Tibial artery (tissue), 4 donors: ENCODE measurements around the gene PISD.

Experiments
- DNase-seq, 2 donors: peaks; one replicate each; pipeline ENCODE4 v3.0.0-alpha.2; 2019
- H3K27ac ChIP-seq, 2 donors: fragments of 200-600 bp; sonication (generic) in 1 of 2; 1 replicate in 1 of 2; 2 replicates in 1 of 2; pipeline ENCODE4 v1.5.1; 2018 to 2019; ENCODE audit warnings: mild to moderate bottlenecking in 1 of 2
- H3K27me3 ChIP-seq, 2 donors: fragments of 200-600 bp; sonication (generic) in 1 of 2; one replicate each; pipeline versions ENCODE4 v1.5.1 to v1.6.0; 2016 to 2019
- H3K36me3 ChIP-seq, 3 donors: fragments of 200-600 bp; sonication (generic) in 2 of 3; one replicate each; pipeline ENCODE4 v1.5.1; 2016 to 2019; ENCODE audit warnings: mild to moderate bottlenecking in 2 of 3
- H3K4me1 ChIP-seq, 4 donors: fragments of 200-600 bp; sonication (generic) in 2 of 4; 1 replicate in 3 of 4; 2 replicates in 1 of 4; pipeline ENCODE4 v1.5.1; 2016 to 2019
- H3K4me3 ChIP-seq, 2 donors: fragments of 200-600 bp; sonication (generic) in 1 of 2; 1 replicate in 1 of 2; 2 replicates in 1 of 2; pipeline ENCODE4 v1.5.1; 2018 to 2019; ENCODE audit warnings: mild to moderate bottlenecking in 2 of 2
- H3K9me3 ChIP-seq, 3 donors: fragments of 200-600 bp; sonication (generic) in 1 of 3; one replicate each; pipeline ENCODE4 v1.5.1; 2016 to 2019
- intact Hi-C: fragments of 100-400 bp; cut with DNase I; formaldehyde crosslinking; loops from one replicate; pipeline ENCODE4 v1.15.0; 2023; ENCODE audit warnings: low total_unique reads
- TF ChIP-seq, protein P1 (sequence below), 2 experiments: fragments of 200-600 bp in 1 of 2; fragments of 450-650 bp in 1 of 2; IDR thresholded peaks; one replicate each; pipeline ENCODE4 v1.5.1; 2017 to 2019; ENCODE audit warnings: antibody characterized with exemption in 2 of 2, mild to moderate bottlenecking in 1 of 2, moderate library complexity in 1 of 2

PISD gene

DNA sequence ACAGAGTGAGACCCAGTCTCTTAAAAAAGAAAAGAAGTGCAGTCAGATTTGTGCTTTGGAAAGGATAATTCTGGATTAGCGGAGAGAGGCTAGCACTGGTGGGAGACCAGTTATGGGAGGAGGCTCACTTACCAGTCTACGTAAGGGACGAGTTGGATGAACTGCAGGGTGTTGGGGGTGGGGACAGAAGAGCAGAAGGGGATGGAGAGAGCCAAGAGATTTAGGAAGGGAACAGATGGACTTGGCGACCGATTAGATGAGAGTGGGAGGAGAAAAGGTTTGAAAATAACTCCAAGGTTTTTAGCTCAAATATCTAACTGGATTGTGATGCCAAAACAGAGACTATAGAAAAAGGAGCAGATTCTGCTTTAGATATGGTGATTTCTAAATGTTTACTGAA, 84.3 kb downstream of the PISD start:
- intact Hi-C loops: no loop called here
- peaks cover 0 to 8% (median 0%) of the 10 kb centered on the region in 4 donors for H3K4me1 ChIP-seq
- no peak for DNase-seq

DNA sequence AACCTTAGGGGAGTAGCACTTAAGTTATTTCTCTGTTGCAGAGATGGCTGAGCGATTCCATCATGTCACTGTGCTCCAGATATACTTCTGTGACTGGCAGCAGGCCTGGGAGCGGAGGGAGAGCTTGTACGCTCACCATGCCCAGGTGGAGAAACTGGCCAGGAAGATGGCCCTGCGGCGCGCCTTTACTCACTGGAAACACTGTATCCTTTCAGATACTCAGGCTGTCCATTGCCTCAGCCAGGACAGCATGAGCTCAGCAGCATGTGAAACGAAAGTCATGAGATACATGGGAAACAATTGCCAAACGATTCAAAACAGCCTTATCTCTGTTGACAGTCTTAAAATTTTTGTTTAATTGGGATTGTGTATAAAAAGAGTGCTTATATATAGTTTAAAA, 86.8 kb downstream of the PISD start:
- Histone ChIP-seq H3K36me3 (peaks cover 16 to 71% (median 16%) of the 10 kb centered on the region in 3 donors), H3K4me3 (no peak overlapping the region), H3K27me3 (no peaks in the 10 kb centered on the region), H3K4me1 (peaks cover 0 to 8% (median 0%) of the 10 kb centered on the region in 4 donors), H3K9me3 (no peaks in the 10 kb centered on the region), H3K27ac (no peak overlapping the region)
- DNase-seq: no peak
- TF ChIP-seq, protein P1, sequence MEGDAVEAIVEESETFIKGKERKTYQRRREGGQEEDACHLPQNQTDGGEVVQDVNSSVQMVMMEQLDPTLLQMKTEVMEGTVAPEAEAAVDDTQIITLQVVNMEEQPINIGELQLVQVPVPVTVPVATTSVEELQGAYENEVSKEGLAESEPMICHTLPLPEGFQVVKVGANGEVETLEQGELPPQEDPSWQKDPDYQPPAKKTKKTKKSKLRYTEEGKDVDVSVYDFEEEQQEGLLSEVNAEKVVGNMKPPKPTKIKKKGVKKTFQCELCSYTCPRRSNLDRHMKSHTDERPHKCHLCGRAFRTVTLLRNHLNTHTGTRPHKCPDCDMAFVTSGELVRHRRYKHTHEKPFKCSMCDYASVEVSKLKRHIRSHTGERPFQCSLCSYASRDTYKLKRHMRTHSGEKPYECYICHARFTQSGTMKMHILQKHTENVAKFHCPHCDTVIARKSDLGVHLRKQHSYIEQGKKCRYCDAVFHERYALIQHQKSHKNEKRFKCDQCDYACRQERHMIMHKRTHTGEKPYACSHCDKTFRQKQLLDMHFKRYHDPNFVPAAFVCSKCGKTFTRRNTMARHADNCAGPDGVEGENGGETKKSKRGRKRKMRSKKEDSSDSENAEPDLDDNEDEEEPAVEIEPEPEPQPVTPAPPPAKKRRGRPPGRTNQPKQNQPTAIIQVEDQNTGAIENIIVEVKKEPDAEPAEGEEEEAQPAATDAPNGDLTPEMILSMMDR (IDR thresholded peaks at IDR 0.05): no peak
- intact Hi-C loops: no loop called here

More for the DNA sequence above, 84.3 kb downstream of the PISD start:
- peaks cover 16 to 80% (median 16%) of the 10 kb centered on the region in 3 donors for H3K36me3 ChIP-seq
- no peaks in the 10 kb centered on the region for H3K9me3 ChIP-seq
- no peak overlapping the region for H3K27ac ChIP-seq
- no peak overlapping the region for H3K4me3 ChIP-seq
- H3K27me3 ChIP-seq: no peaks in the 10 kb centered on the region
- TF ChIP-seq, protein P1 (IDR thresholded peaks at IDR 0.05): no peak

DNA sequence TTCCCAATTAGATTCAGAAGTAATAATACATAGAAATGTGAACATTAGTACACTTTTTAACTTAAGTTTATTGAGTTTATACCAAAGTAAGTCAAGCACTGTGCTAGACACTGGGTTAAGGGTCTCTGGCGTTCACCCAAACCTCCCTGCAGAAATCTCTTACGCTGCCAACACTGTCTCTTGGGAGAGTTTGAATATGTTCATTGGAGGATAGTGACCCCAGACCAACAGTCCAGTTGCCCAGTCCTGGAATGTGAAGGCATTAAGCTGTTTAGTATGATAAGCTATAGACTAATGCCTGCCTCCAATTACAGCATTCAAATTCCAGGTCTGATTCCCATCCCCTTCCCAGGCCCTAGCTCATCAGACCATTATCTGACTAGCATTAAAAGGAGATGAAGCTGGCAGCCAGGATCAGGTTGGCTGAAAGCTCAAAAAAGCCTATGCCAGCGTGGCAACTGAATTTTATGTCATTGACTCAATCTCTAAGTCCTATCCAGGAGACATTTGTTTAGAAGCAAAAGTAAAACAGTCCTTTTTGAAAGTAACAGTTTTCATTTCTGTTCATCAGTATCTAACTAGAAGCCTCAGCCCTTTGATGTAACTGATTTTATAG, 87.9 kb downstream of the PISD start:
- intact Hi-C loops: no loop called here
- Histone ChIP-seq H3K36me3 (peaks cover 16 to 60% (median 16%) of the 10 kb centered on the region in 3 donors), H3K9me3 (no peaks in the 10 kb centered on the region), H3K4me1 (peaks cover 0 to 8% (median 0%) of the 10 kb centered on the region in 4 donors), H3K27ac (no peak overlapping the region), H3K27me3 (no peaks in the 10 kb centered on the region), H3K4me3 (no peak overlapping the region)
- TF ChIP-seq, protein P1 (IDR thresholded peaks at IDR 0.05): no peak
- no peak for DNase-seq

DNA sequence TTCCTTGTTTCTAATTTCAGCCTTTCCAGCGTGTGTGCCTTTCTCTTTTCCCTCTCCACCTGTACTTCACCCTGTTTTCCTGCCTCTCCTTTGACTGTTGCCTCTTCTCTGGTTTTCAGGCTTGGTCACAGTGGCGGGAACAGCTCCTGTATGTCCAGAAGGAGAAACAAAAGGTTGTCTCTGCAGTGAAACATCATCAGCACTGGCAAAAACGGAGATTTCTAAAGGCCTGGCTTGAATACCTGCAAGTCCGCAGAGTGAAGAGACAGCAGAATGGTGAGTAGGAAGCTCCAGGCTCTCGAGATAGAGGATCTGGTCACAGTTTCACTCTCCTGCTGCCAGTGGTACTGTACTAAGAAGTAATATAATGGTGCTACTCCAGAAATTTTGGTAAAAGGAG, 89.1 kb downstream of the PISD start:
- no peaks in the 10 kb centered on the region for H3K9me3 ChIP-seq
- peaks cover 0 to 8% (median 0%) of the 10 kb centered on the region in 4 donors for H3K4me1 ChIP-seq
- TF ChIP-seq, protein P1 (IDR thresholded peaks at IDR 0.05): no peak
- H3K4me3 ChIP-seq: no peak overlapping the region
- DNase-seq: no peak
- peaks cover 9 to 48% (median 11%) of the 10 kb centered on the region in 3 donors for H3K36me3 ChIP-seq
- H3K27ac ChIP-seq: no peak overlapping the region
- intact Hi-C loops: no loop called here
- H3K27me3 ChIP-seq: no peaks in the 10 kb centered on the region

DNA sequence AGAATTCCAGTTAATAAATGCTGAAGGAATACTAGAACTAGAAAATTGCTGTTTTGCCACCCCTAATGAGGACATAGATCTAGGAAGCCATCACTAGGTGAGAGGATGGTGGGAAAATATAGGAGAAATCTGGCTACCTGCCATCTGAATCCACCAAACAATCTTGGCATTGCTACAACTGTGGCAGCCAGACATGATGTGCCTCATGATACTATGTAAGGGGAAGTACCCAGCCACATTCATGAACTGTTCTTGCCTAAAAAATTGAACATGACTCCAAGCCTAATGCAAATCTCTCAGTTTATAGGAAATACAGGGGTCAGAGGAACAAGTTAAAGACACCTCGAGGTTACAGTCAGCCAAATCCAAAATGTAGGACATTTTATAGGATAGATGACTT, 92.9 kb downstream of the PISD start:
- H3K4me3 ChIP-seq: no peak overlapping the region
- TF ChIP-seq, protein P1 (IDR thresholded peaks at IDR 0.05): no peak
- peaks cover 0 to 2% (median 0%) of the 10 kb centered on the region in 4 donors for H3K4me1 ChIP-seq
- no peak for DNase-seq
- peaks cover 0 to 32% (median 5%) of the 10 kb centered on the region in 3 donors for H3K36me3 ChIP-seq
- intact Hi-C loops: no loop called here
- H3K27me3 ChIP-seq: no peaks in the 10 kb centered on the region
- H3K27ac ChIP-seq: no peak overlapping the region
- H3K9me3 ChIP-seq: no peaks in the 10 kb centered on the region
